IMR-90 (cell line): Measurements from ENCODE around the gene TNFSF9. TPM values are rescaled to one million over a fixed set of nuclear protein-coding genes. Genes with fewer than 3 reads are reported as not detected.

ENCODE experiments used
- ATAC-seq: fragments of 200-7000 bp; cut with Tn5 transposase; 2 replicates; pipeline ENCODE4 v1.9.1; 2020; ENCODE audit warnings: low read depth, mild to moderate bottlenecking, moderate library complexity
- BruUV-seq: library from RNA; stranded (reverse); fragments of 400-500 nt; replicated peaks from 2 replicates; lab custom pipeline; 2021; lab: Mats Ljungman, UMichigan
- CTCF ChIA-PET: fragments of 300-600 bp; formaldehyde crosslinking; extraction: SDS; loops from one replicate; lab custom pipeline; 2021; ENCODE audit warnings: antibody characterized with exemption; lab: Yijun Ruan, JAX
- POLR2A ChIA-PET: fragments of 300-600 bp; sonication (Branson Sonifier 250); formaldehyde crosslinking; loops from one replicate; lab custom pipeline; 2022; ENCODE audit warnings: antibody characterized with exemption; ENCODE audit not compliant: unreplicated experiment; lab: Charles Lee
- DNase-seq: peaks from one replicate; pipeline ENCODE4 v3.0.0; 2013
- H2AFZ ChIP-seq: replicated peaks from 2 replicates; pipeline ENCODE3; 2013; ENCODE audit warnings: low read length, mild to moderate bottlenecking; ENCODE audit not compliant: poor library complexity
- H2AK5ac ChIP-seq: 2 replicates; pipeline ENCODE4 v1.6.1; 2013; ENCODE audit warnings: low read depth, low read length, inconsistent platforms
- H2AK9ac ChIP-seq: replicated peaks from 2 replicates; pipeline ENCODE3; 2013; ENCODE audit warnings: mild to moderate bottlenecking, low read depth, low read length, moderate library complexity; ENCODE audit not compliant: poor library complexity
- H2BK120ac ChIP-seq: 2 replicates; pipeline ENCODE4 v1.6.1; 2013; ENCODE audit warnings: low read depth, low read length, inconsistent platforms
- H2BK15ac ChIP-seq: 3 replicates; pipeline ENCODE4 v1.6.1; 2013; ENCODE audit warnings: low read depth, low read length, inconsistent platforms
- H2BK20ac ChIP-seq: 2 replicates; pipeline ENCODE4 v1.6.1; 2013; ENCODE audit warnings: low read depth, mild to moderate bottlenecking, inconsistent platforms, low read length, moderate library complexity
- H2BK5ac ChIP-seq: 2 replicates; pipeline ENCODE4 v1.6.1; 2013; ENCODE audit warnings: mild to moderate bottlenecking, low read depth, low read length, inconsistent platforms; ENCODE audit not compliant: poor library complexity, severe bottlenecking
- H3K14ac ChIP-seq: replicated peaks from 2 replicates; pipeline ENCODE4 v1.6.1; 2013; ENCODE audit warnings: low read depth, low read length, inconsistent platforms
- H3K18ac ChIP-seq: 2 replicates; pipeline ENCODE4 v1.6.1; 2013; ENCODE audit warnings: low read depth, low read length, control low read depth
- H3K23ac ChIP-seq: 2 replicates; pipeline ENCODE4 v1.6.1; 2013; ENCODE audit warnings: low read depth, low read length, inconsistent platforms
- H3K27ac ChIP-seq: 2 replicates; pipeline ENCODE4 v1.5.1; 2013; ENCODE audit warnings: mild to moderate bottlenecking, control low read depth, low read length; ENCODE audit not compliant: insufficient read depth
- H3K27me3 ChIP-seq: 2 replicates; pipeline ENCODE4 v1.6.1; 2013; ENCODE audit warnings: low read length; ENCODE audit not compliant: control insufficient read depth, insufficient read depth
- H3K36me3 ChIP-seq: 2 replicates; pipeline ENCODE4 v1.6.1; 2013; ENCODE audit warnings: low read length, mixed read lengths; ENCODE audit not compliant: control insufficient read depth, insufficient read depth
- H3K4ac ChIP-seq: 2 replicates; pipeline ENCODE4 v1.6.1; 2013; ENCODE audit warnings: low read depth, low read length, inconsistent platforms
- H3K4me1 ChIP-seq: 2 replicates; pipeline ENCODE4 v1.6.1; 2013; ENCODE audit warnings: low read length, mixed read lengths; ENCODE audit not compliant: control insufficient read depth, insufficient read depth
- H3K4me2 ChIP-seq: 2 replicates; pipeline ENCODE4 v1.6.1; 2013; ENCODE audit warnings: low read depth, mild to moderate bottlenecking, control low read depth, low read length, moderate library complexity
- H3K4me3 ChIP-seq: 2 replicates; pipeline ENCODE4 v1.5.1; 2013; ENCODE audit warnings: low read depth, mild to moderate bottlenecking, control low read depth, low read length, moderate library complexity; ENCODE audit not compliant: insufficient read depth
- H3K56ac ChIP-seq: 2 replicates; pipeline ENCODE4 v1.6.1; 2013; ENCODE audit warnings: low read length, inconsistent platforms; ENCODE audit not compliant: insufficient read depth; ENCODE audit errors: extremely low read depth
- H3K79me1 ChIP-seq, 2 experiments: 2 replicates each; pipeline ENCODE4 v1.6.1; 2013; ENCODE audit warnings: low read length in 2 of 2, inconsistent platforms in 1 of 2, low read depth in 1 of 2
- H3K9ac ChIP-seq: 2 replicates; pipeline ENCODE4 v1.6.1; 2013; ENCODE audit warnings: low read depth, low read length, control low read depth
- H3K9me1 ChIP-seq: 2 replicates; pipeline ENCODE4 v1.6.1; 2013; ENCODE audit warnings: low read length, inconsistent platforms; ENCODE audit not compliant: insufficient read depth
- H3K9me3 ChIP-seq: 2 replicates; pipeline ENCODE4 v1.6.1; 2013; ENCODE audit warnings: low read length; ENCODE audit not compliant: control insufficient read depth, insufficient read depth
- H4K20me1 ChIP-seq: 2 replicates; pipeline ENCODE4 v1.6.1; 2013; ENCODE audit warnings: low read length, inconsistent platforms; ENCODE audit not compliant: insufficient read depth
- H4K5ac ChIP-seq: 2 replicates; pipeline ENCODE4 v1.6.1; 2013; ENCODE audit warnings: mild to moderate bottlenecking, low read depth, low read length, control low read depth
- H4K8ac ChIP-seq, 2 experiments: 2 replicates each; pipeline ENCODE4 v1.6.1; 2013; ENCODE audit warnings: low read depth in 2 of 2, low read length in 2 of 2, control low read depth in 1 of 2, inconsistent platforms in 1 of 2
- H4K91ac ChIP-seq: 2 replicates; pipeline ENCODE4 v1.6.1; 2013; ENCODE audit warnings: low read depth, low read length, inconsistent platforms; ENCODE audit not compliant: insufficient read depth
- BHLHE40 ChIP-seq: fragments of 150-350 bp; IDR thresholded peaks from 2 replicates; pipeline ENCODE4 v1.6.1; 2016; ENCODE audit warnings: mild to moderate bottlenecking, low read depth, low read length
- FOS ChIP-seq: fragments of 150-350 bp; IDR thresholded peaks from 2 replicates; pipeline ENCODE4 v1.6.1; 2016; ENCODE audit warnings: low read depth, low read length
- MAZ ChIP-seq: IDR thresholded peaks from 2 replicates; pipeline ENCODE4 v1.6.1; 2012; ENCODE audit warnings: low read depth, mild to moderate bottlenecking, low read length, improper control_type of control experiment, moderate library complexity, borderline replicate concordance
- NFE2L2 ChIP-seq: fragments of 150-350 bp; IDR thresholded peaks from 2 replicates; pipeline ENCODE4 v1.6.1; 2016; ENCODE audit warnings: low read depth, mild to moderate bottlenecking, low read length
- RAD21 ChIP-seq: IDR thresholded peaks from 2 replicates; pipeline ENCODE4 v1.6.1; 2012; ENCODE audit warnings: low read length, improper control_type of control experiment
- RCOR1 ChIP-seq: IDR thresholded peaks from 2 replicates; pipeline ENCODE4 v1.6.1; 2012; ENCODE audit warnings: mild to moderate bottlenecking, low read length, improper control_type of control experiment; ENCODE audit not compliant: insufficient replicate concordance
- RFX5 ChIP-seq: IDR thresholded peaks from 2 replicates; pipeline ENCODE4 v1.8.0; 2012; ENCODE audit warnings: low read depth, mild to moderate bottlenecking, low read length, moderate library complexity
- WGBS, 2 experiments: methylation state at CpG; one replicate each; pipeline versions ENCODE4 v1.1.5 to v1.1.7; 2013; ENCODE audit warnings: missing lambda C conversion rate in 2 of 2; ENCODE audit not compliant: insufficient read length in 1 of 2; ENCODE audit errors: extremely low coverage in 2 of 2; 5-methylcytosine and 5-hydroxymethylcytosine counted together
- dilution Hi-C: fragments of 300-500 bp; cut with HindIII; formaldehyde crosslinking; loops from one replicate; pipeline ENCODE4 v1.14.3; 2018; ENCODE audit warnings: low sequenced_read_pairs; ENCODE audit not compliant: unreplicated experiment
- in situ Hi-C: fragments of 300-500 bp; cut with MboI; formaldehyde crosslinking; loops from 3 replicates; pipeline ENCODE4 v1.14.3; 2019; ENCODE audit warnings: low sequenced_read_pairs, inconsistent platforms, mixed read lengths
- intact Hi-C: fragments of 100-400 bp; cut with micrococcal nuclease; formaldehyde crosslinking; loops from 2 replicates; pipeline ENCODE4 v1.10.0; 2022
- polyA plus RNA-seq, 3 experiments: library from polyadenylated mRNA; depleted of rRNA; stranded (reverse); fragments of >200 nt; gene quantifications; 2 replicates each; pipeline ENCODE4 v1.2.3, GENCODE V29; 2012; ENCODE audit warnings: low replicate concordance in 1 of 3
- total RNA-seq: library from RNA; depleted of rRNA; stranded (reverse); fragments of >200 nt; gene quantifications from 2 replicates; pipeline ENCODE4 v1.2.3, GENCODE V29; 2012

TNFSF9 gene
- total and polyA plus RNA-seq, 2 of the 4 experiments (the other 2 are of a cell fraction), result 0.10 TPM; not detected in 1

DNA sequence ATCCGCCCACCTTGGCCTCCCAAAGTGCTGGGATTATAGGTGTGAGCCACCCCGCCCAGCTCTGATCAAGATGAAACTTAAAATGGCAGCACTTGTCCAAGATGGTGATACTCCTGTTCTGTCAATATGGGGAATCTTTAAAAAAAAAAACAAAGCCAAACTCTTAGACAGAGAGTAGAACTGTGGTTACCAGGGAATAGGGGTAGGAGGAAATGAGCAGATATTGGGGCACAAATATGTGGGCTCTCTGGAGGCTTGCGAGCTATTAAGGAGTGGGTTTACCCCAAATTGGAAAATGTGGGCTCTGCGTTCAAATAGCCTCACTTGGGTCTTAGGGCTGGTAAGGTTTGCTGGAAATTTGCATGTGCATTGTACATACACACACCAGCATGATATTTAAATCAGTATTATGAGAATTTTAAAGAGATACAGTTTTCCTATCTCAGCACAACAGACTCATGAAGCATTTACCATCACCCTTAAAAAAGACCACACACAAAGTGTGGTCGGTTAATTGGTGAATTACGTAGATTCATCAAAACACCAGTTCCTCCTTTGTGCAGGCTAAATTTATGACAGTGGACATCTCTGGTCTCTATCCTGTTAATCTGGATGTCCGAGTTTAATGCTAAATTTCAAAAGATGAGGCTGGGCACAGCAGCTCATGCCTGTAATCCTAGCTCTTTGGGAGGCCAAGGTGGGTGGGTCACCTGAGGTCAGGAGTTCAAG, 48.8 kb downstream of the TNFSF9 start:
- no peak overlapping the region for H2BK120ac ChIP-seq
- H2BK20ac ChIP-seq, result no peak overlapping the region
- ChIA-PET CTCF (no interaction called here), POLR2A (interaction anchor here (0.6 kb wide), 1 partner anchor 22 kb away, joined by 4 read pairs; no protein-coding TSS in a partner anchor)
- H3K79me1 ChIP-seq, result no peaks in the 10 kb centered on the region
- no peak overlapping the region for H2AK9ac ChIP-seq
- no peak overlapping the region for H3K27ac ChIP-seq
- no peak overlapping the region for H3K14ac ChIP-seq
- no peaks in the 10 kb centered on the region for H3K4me1 ChIP-seq
- no peak overlapping the region for H3K18ac ChIP-seq
- H2AFZ ChIP-seq, result no peak overlapping the region
- H3K36me3 ChIP-seq, result no peaks in the 10 kb centered on the region
- no peak overlapping the region for H2BK15ac ChIP-seq
- no peak overlapping the region for H3K4ac ChIP-seq
- intact Hi-C loops (no loop called here), in situ Hi-C loops (no loop called here), dilution Hi-C loops (no loop called here)
- H3K4me2 ChIP-seq, result no peak overlapping the region
- no peak overlapping the region for H3K23ac ChIP-seq
- DNase-seq, result no peak
- no peak for TF ChIP-seq RFX5
- TF ChIP-seq FOS, result no peak
- TF ChIP-seq RCOR1, result no peak
- TF ChIP-seq NFE2L2, result no peak
- TF ChIP-seq BHLHE40, result no peak
- TF ChIP-seq RAD21, result no peak
- no peak for TF ChIP-seq MAZ
- no peaks in the 10 kb centered on the region for H3K27me3 ChIP-seq
- H3K56ac ChIP-seq, result no peak overlapping the region
- H3K9ac ChIP-seq, result no peak overlapping the region
- H2AK5ac ChIP-seq, result no peak overlapping the region
- no peak overlapping the region for H2BK5ac ChIP-seq
- no peak overlapping the region for H4K8ac ChIP-seq
- WGBS, 2 experiments, result no CpG with 5 or more reads among the region's 7 CpGs
- H4K91ac ChIP-seq, result no peak overlapping the region
- no peak overlapping the region for H4K5ac ChIP-seq
- H3K4me3 ChIP-seq, result no peak overlapping the region
- no peaks in the 10 kb centered on the region for H3K9me3 ChIP-seq
- no peaks in the 10 kb centered on the region for H3K9me1 ChIP-seq
- H4K20me1 ChIP-seq, result no peaks in the 10 kb centered on the region
- ATAC-seq, result no peak
- BruUV-seq, result no TSS peak
